Measurements from ENCODE around the gene ARMH4.

DNA sequence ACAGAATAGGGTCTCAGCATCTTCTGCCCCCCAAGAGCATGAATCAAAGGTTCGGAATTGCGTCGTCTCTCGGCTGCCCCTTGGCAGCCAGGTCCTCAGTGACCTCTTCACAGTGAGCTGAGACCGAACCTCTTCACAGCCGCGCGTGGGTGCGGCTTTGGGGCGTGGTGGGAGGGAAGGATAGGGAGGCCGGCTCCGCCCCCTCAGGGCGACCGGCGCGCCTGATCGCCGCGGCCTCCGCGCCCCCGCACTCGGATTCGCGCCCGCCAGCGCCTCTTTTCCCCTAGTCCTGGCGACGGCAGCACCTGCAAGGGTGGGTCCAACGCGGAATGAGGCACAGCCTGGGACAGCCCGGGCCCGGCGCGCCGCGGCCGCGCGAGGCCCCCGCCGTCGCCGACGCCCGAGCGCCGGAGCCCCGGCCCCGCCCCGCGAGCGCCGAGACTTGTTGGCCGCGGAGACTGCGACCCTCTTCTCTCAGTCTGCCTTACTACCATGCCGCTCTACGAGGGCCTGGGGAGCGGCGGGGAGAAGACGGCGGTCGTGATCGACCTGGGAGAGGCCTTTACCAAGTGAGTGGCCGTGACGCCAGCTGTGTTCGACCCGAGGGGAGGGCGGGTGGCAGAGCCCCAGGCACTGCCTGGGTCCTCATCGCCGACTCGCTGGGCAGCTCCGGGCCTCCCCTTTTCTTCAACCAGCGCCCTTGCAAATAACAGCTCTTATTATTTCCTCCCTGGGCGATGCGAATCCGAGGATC lies 47.9 kb upstream of the ARMH4 start, which contains the start of gene ACTR10:
- TF ChIP-seq, protein P1, sequence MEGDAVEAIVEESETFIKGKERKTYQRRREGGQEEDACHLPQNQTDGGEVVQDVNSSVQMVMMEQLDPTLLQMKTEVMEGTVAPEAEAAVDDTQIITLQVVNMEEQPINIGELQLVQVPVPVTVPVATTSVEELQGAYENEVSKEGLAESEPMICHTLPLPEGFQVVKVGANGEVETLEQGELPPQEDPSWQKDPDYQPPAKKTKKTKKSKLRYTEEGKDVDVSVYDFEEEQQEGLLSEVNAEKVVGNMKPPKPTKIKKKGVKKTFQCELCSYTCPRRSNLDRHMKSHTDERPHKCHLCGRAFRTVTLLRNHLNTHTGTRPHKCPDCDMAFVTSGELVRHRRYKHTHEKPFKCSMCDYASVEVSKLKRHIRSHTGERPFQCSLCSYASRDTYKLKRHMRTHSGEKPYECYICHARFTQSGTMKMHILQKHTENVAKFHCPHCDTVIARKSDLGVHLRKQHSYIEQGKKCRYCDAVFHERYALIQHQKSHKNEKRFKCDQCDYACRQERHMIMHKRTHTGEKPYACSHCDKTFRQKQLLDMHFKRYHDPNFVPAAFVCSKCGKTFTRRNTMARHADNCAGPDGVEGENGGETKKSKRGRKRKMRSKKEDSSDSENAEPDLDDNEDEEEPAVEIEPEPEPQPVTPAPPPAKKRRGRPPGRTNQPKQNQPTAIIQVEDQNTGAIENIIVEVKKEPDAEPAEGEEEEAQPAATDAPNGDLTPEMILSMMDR (IDR thresholded peaks at IDR 0.05) = no peak
- TF ChIP-seq EZH2 (IDR thresholded peaks at IDR 0.05; ENCODE audit: borderline replicate concordance, insufficient read depth, low read depth, low read length, poor library complexity, severe bottlenecking) = no peak

All from B cell (primary cell).